DOHH2 (cell line): ENCODE results near the gene XRCC1.

ENCODE experiments used
- H3F3A ChIP-seq: fragments of 200-600 bp; sonication (generic), shearing (Covaris generic); 2 replicates; pipeline ENCODE4 v1.6.0; 2016; ENCODE audit warnings: antibody characterized with exemption, mild to moderate bottlenecking; ENCODE audit not compliant: control insufficient read depth, insufficient read depth
- H3K27ac ChIP-seq: fragments of 200-600 bp; sonication (generic); 2 replicates; pipeline ENCODE4 v1.5.1; 2014; ENCODE audit warnings: low read depth, mild to moderate bottlenecking, low read length, moderate library complexity
- H3K27me3 ChIP-seq: fragments of 200-600 bp; sonication (generic); 2 replicates; pipeline ENCODE4 v1.6.1; 2014; ENCODE audit warnings: mild to moderate bottlenecking, low read length, mixed read lengths; ENCODE audit not compliant: control insufficient read depth
- H3K36me3 ChIP-seq: fragments of 200-600 bp; sonication (generic); 2 replicates; pipeline ENCODE4 v1.6.1; 2014; ENCODE audit warnings: mild to moderate bottlenecking, low read length, moderate library complexity, mixed read lengths; ENCODE audit not compliant: control insufficient read depth
- H3K4me1 ChIP-seq: fragments of 200-600 bp; sonication (generic); 2 replicates; pipeline ENCODE4 v1.6.1; 2014; ENCODE audit warnings: mild to moderate bottlenecking, low read length, mixed read lengths; ENCODE audit not compliant: control insufficient read depth
- H3K4me2 ChIP-seq: fragments of 200-600 bp; sonication (generic); 2 replicates; pipeline ENCODE4 v1.6.0; 2014; ENCODE audit warnings: mild to moderate bottlenecking, low read length, moderate library complexity
- H3K4me3 ChIP-seq: fragments of 200-600 bp; sonication (generic); 2 replicates; pipeline ENCODE4 v1.5.1; 2014; ENCODE audit warnings: mild to moderate bottlenecking, low read length, mixed read lengths
- H3K79me2 ChIP-seq: fragments of 200-600 bp; sonication (generic); 2 replicates; pipeline ENCODE4 v1.6.1; 2014; ENCODE audit warnings: mild to moderate bottlenecking, low read length, mixed read lengths; ENCODE audit not compliant: control insufficient read depth
- H3K9me2 ChIP-seq: fragments of 200-600 bp; sonication (generic); replicated peaks from 2 replicates; pipeline ENCODE4 v1.6.1; 2014; ENCODE audit warnings: mild to moderate bottlenecking, low read length, mixed read lengths; ENCODE audit not compliant: control insufficient read depth
- H3K9me3 ChIP-seq: fragments of 200-600 bp; sonication (generic); 2 replicates; pipeline ENCODE4 v1.6.1; 2014; ENCODE audit warnings: antibody characterized with exemption, low read length, mixed read lengths; ENCODE audit not compliant: control insufficient read depth, insufficient read depth
- H4K20me1 ChIP-seq: fragments of 200-600 bp; sonication (generic); 2 replicates; pipeline ENCODE4 v1.6.0; 2014; ENCODE audit warnings: low read depth, mild to moderate bottlenecking, antibody characterized with exemption, low read length, moderate library complexity; ENCODE audit not compliant: control insufficient read depth, insufficient read depth
- CTCF ChIP-seq: fragments of 200-600 bp; sonication (generic); IDR thresholded peaks from one replicate; pipeline ENCODE4 v1.5.1; 2014; ENCODE audit warnings: antibody characterized with exemption, mild to moderate bottlenecking, low read depth, low read length; ENCODE audit not compliant: poor library complexity, severe bottlenecking
- EZH2phosphoT487 ChIP-seq: fragments of 200-600 bp; sonication (generic); IDR thresholded peaks from 2 replicates; pipeline ENCODE4 v1.6.1; 2017; ENCODE audit warnings: borderline replicate concordance, mild to moderate bottlenecking, antibody characterized with exemption, low read length, moderate library complexity, mixed read lengths

XRCC1 gene

GRCh38 chr19:43598445-43599240, 23.3 kb upstream of the XRCC1 start:
- H3K36me3 ChIP-seq, result peaks cover 42% of the 10 kb centered on the region
- H4K20me1 ChIP-seq, result no peaks in the 10 kb centered on the region
- no peaks in the 10 kb centered on the region for H3K9me2 ChIP-seq
- H3K27ac ChIP-seq, result no peak overlapping the region
- H3K4me2 ChIP-seq, result peak overlapping the region; percentile 90
- TF ChIP-seq EZH2phosphoT487 (no peak), CTCF (no peak)
- H3K27me3 ChIP-seq, result no peaks in the 10 kb centered on the region
- H3K4me3 ChIP-seq, result peak overlapping the region; percentile 83; the same call in 1 of the 2 replicates
- H3K79me2 ChIP-seq, result peaks cover 56% of the 10 kb centered on the region
- no peaks in the 10 kb centered on the region for H3K9me3 ChIP-seq
- H3F3A ChIP-seq, result peaks cover 3% of the 10 kb centered on the region; the same call in 1 of the 2 replicates
- H3K4me1 ChIP-seq, result peaks cover 19% of the 10 kb centered on the region

- H3K4me2 ChIP-seq, result peak overlapping the region; percentile 90
- peaks cover 44% of the 10 kb centered on the region for H3K36me3 ChIP-seq
- H3K27ac ChIP-seq, result no peak overlapping the region
- peaks cover 18% of the 10 kb centered on the region for H3K4me1 ChIP-seq
- peaks cover 57% of the 10 kb centered on the region for H3K79me2 ChIP-seq
- no peaks in the 10 kb centered on the region for H3K9me3 ChIP-seq
- H4K20me1 ChIP-seq, result no peaks in the 10 kb centered on the region
- H3K27me3 ChIP-seq, result no peaks in the 10 kb centered on the region
- H3K9me2 ChIP-seq, result no peaks in the 10 kb centered on the region
- peak overlapping the region; percentile 83 for H3K4me3 ChIP-seq
- H3F3A ChIP-seq, result peaks cover 3% of the 10 kb centered on the region; the same call in 1 of the 2 replicates
- TF ChIP-seq CTCF (no peak), EZH2phosphoT487 (no peak)
These were observed 22.5 kb upstream of the XRCC1 start for GRCh38 chr19:43597876-43598275.

- peak overlapping the region; percentile 72 for H3K27ac ChIP-seq
- peaks cover 57% of the 10 kb centered on the region for H3K79me2 ChIP-seq
- peaks cover 45% of the 10 kb centered on the region for H3K36me3 ChIP-seq
- H3K4me2 ChIP-seq, result peak overlapping the region; percentile 90
- peaks cover 18% of the 10 kb centered on the region for H3K4me1 ChIP-seq
- no peaks in the 10 kb centered on the region for H3K27me3 ChIP-seq
- H4K20me1 ChIP-seq, result no peaks in the 10 kb centered on the region
- H3K9me3 ChIP-seq, result no peaks in the 10 kb centered on the region
- H3K4me3 ChIP-seq, result peak overlapping the region; percentile 83
- H3F3A ChIP-seq, result peaks cover 3% of the 10 kb centered on the region; the same call in 1 of the 2 replicates
- no peaks in the 10 kb centered on the region for H3K9me2 ChIP-seq
- TF ChIP-seq CTCF (no peak), EZH2phosphoT487 (no peak)
These were observed 21.6 kb upstream of the XRCC1 start for GRCh38 chr19:43596842-43597461.
